GM12878 (cell line): ENCODE results near the gene HDAC3. TPM values are rescaled to one million over a fixed set of nuclear protein-coding genes. Genes with fewer than 3 reads are reported as not detected.

Experiments
- ATAC-seq: fragments of 200-7000 bp; cut with Tn5 transposase; 3 replicates; pipeline ENCODE4 v1.9.1; 2020; ENCODE audit warnings: mild to moderate bottlenecking, moderate library complexity
- BruUV-seq: library from RNA; stranded (reverse); fragments of 400-500 nt; replicated peaks from 2 replicates; lab custom pipeline; 2021; lab: Mats Ljungman, UMichigan
- CTCF ChIA-PET: fragments of 300-600 bp; sonication (Branson Sonifier 250); formaldehyde crosslinking; extraction: SDS; loops from one replicate; lab custom pipeline; 2021; ENCODE audit warnings: inconsistent platforms; lab: Yijun Ruan, JAX
- POLR2A ChIA-PET: fragments of 350-600 bp; formaldehyde crosslinking; extraction: SDS; loops from one replicate; lab custom pipeline; 2021; ENCODE audit warnings: inconsistent platforms; lab: Charles Lee
- RAD21 ChIA-PET: fragments of 300-600 bp; sonication (Branson Sonifier 250); formaldehyde crosslinking; loops from one replicate; lab custom pipeline; 2023; ENCODE audit warnings: antibody characterized with exemption; ENCODE audit not compliant: unreplicated experiment; lab: Charles Lee
- SMC1A ChIA-PET: fragments of 300-600 bp; sonication (Branson Sonifier 250); formaldehyde crosslinking; loops from one replicate; lab custom pipeline; 2023; ENCODE audit not compliant: unreplicated experiment, uncharacterized antibody; lab: Charles Lee
- DNase-seq: peaks from one replicate; pipeline ENCODE4 v3.0.0-alpha.2; 2011; ENCODE audit warnings: low read depth, low spot score
- FAIRE-seq: peaks from 3 replicates; lab custom pipeline; 2011; peaks lifted over from hg19 to GRCh38; lab: Jason Lieb, UNC
- H2AFZ ChIP-seq: 2 replicates; pipeline ENCODE4 v1.6.0; 2011; ENCODE audit warnings: low read depth, low read length, control low read depth; ENCODE audit not compliant: control insufficient read depth
- H3K27ac ChIP-seq: 2 replicates; pipeline ENCODE4 v1.5.1; 2011; ENCODE audit warnings: control low read depth; ENCODE audit not compliant: control insufficient read depth, insufficient read depth
- H3K27me3 ChIP-seq, 2 experiments: replicated peaks in 1 of 2; 2 replicates each; pipeline versions ENCODE4 v1.6.0 to v1.6.1; 2011; ENCODE audit warnings: low read length in 1 of 2; ENCODE audit not compliant: control insufficient read depth in 2 of 2, insufficient read depth in 2 of 2
- H3K36me3 ChIP-seq, 2 experiments: 2 replicates each; pipeline ENCODE4 v1.5.1; 2011; ENCODE audit warnings: low read length in 1 of 2; ENCODE audit not compliant: control insufficient read depth in 2 of 2, insufficient read depth in 2 of 2
- H3K4me1 ChIP-seq: 2 replicates; pipeline ENCODE4 v1.6.1; 2011; ENCODE audit warnings: mild to moderate bottlenecking, low read length, moderate library complexity, mixed read lengths; ENCODE audit not compliant: control insufficient read depth, insufficient read depth
- H3K4me2 ChIP-seq: 2 replicates; pipeline ENCODE4 v1.6.0; 2011; ENCODE audit warnings: control low read depth; ENCODE audit not compliant: control insufficient read depth, insufficient read depth
- H3K4me3 ChIP-seq: fragments of 200-600 bp; sonication (generic); 2 replicates; pipeline ENCODE4 v1.5.1; 2016
- H3K79me2 ChIP-seq: 2 replicates; pipeline ENCODE4 v1.6.0; 2011; ENCODE audit warnings: low read length; ENCODE audit not compliant: control insufficient read depth, insufficient read depth
- H3K9ac ChIP-seq: 2 replicates; pipeline ENCODE4 v1.8.0; 2011; ENCODE audit warnings: low read length, control low read depth, mixed read lengths; ENCODE audit not compliant: control insufficient read depth, insufficient read depth
- H3K9me3 ChIP-seq: replicated peaks from 3 replicates; pipeline ENCODE4 v1.5.1; 2011; ENCODE audit warnings: mild to moderate bottlenecking, low read length; ENCODE audit not compliant: control insufficient read depth, insufficient read depth
- H4K20me1 ChIP-seq: 2 replicates; pipeline ENCODE4 v1.6.0; 2011; ENCODE audit not compliant: control insufficient read depth, insufficient read depth
- BHLHE40 ChIP-seq, 2 experiments: fragments of 450-650 bp in 1 of 2; IDR thresholded peaks; 2 replicates each; pipeline ENCODE4 v1.6.1; 2011 to 2017; ENCODE audit warnings: low read depth in 2 of 2, borderline replicate concordance in 1 of 2, improper control_type of control experiment in 1 of 2, low read length in 1 of 2, mild to moderate bottlenecking in 1 of 2
- IKZF2 ChIP-seq, 2 experiments: fragments of 450-650 bp; IDR thresholded peaks; 2 replicates each; pipeline ENCODE4 v1.6.1; 2017; ENCODE audit warnings: mild to moderate bottlenecking in 2 of 2, moderate library complexity in 2 of 2
- KDM1A ChIP-seq: fragments of 200-600 bp; sonication (generic); IDR thresholded peaks from 2 replicates; pipeline ENCODE4 v1.6.1; 2016; ENCODE audit warnings: borderline replicate concordance
- RAD51 ChIP-seq: fragments of 450-650 bp; IDR thresholded peaks from 2 replicates; pipeline ENCODE4 v1.6.1; 2016; ENCODE audit warnings: moderate library complexity, mild to moderate bottlenecking, inconsistent platforms
- RB1 ChIP-seq: fragments of 450-650 bp; formaldehyde crosslinking; IDR thresholded peaks from 2 replicates; pipeline ENCODE4 v1.6.1; 2017; ENCODE audit warnings: mild to moderate bottlenecking, borderline replicate concordance
- RELA ChIP-seq: fragments of 450-650 bp; IDR thresholded peaks from 2 replicates; pipeline ENCODE4 v1.8.0; 2014; ENCODE audit warnings: borderline replicate concordance; ENCODE audit not compliant: partially characterized antibody
- SRF ChIP-seq, 2 experiments: IDR thresholded peaks; 2 replicates each; pipeline ENCODE4 v1.6.1; 2011; ENCODE audit warnings: low read depth in 2 of 2, low read length in 2 of 2, mild to moderate bottlenecking in 1 of 2, moderate library complexity in 1 of 2
- TARDBP ChIP-seq: IDR thresholded peaks from 2 replicates; pipeline ENCODE4 v1.6.1; 2016; ENCODE audit warnings: borderline replicate concordance
- WGBS: methylation state at CpG from one replicate; pipeline ENCODE4 v1.1.6; 2016; ENCODE audit warnings: low lambda C conversion rate; ENCODE audit not compliant: insufficient replicate concordance, insufficient coverage; ENCODE audit errors: missing lambda C conversion rate; 5-methylcytosine and 5-hydroxymethylcytosine counted together
- in situ Hi-C: fragments of 300-500 bp; cut with MboI; formaldehyde crosslinking; loops from 9 replicates; pipeline ENCODE4 v1.14.3; 2018; ENCODE audit warnings: mixed read lengths
- intact Hi-C: fragments of 100-400 bp; cut with micrococcal nuclease; formaldehyde crosslinking; loops from one replicate; pipeline ENCODE4 v1.14.2; 2022; ENCODE audit not compliant: unreplicated experiment
- polyA plus RNA-seq, 11 experiments: library from polyadenylated mRNA; depleted of rRNA in 4 of 11; unstranded in 6 of 11; stranded (reverse) in 5 of 11; fragments of >200 nt; fragmentation: Nextera tagmentation in 4 of 11; fragmentation: Illumina TruSeq in 1 of 11; extraction: Ambion mirVana in 4 of 11; extraction: Trizol in 1 of 11; gene quantifications; 1 replicate in 1 of 11; 2 replicates in 10 of 11; pipeline versions ENCODE4 v1.2.1 to v1.2.3, GENCODE V29; 2011 to 2016; ENCODE audit warnings: inconsistent platforms in 2 of 11, missing spikeins in 2 of 11, low read depth in 1 of 11
- total RNA-seq, 4 experiments: library from RNA; depleted of rRNA in 3 of 4; stranded (reverse); fragments of >200 nt in 3 of 4; fragmentation: Illumina TruSeq in 1 of 4; extraction: Trizol in 1 of 4; gene quantifications; 2 replicates each; pipeline versions ENCODE4 v1.2.1 to v1.2.3, GENCODE V29; 2013 to 2021
- TF ChIP-seq, protein P1 (sequence below): fragments of 450-650 bp; IDR thresholded peaks from 2 replicates; pipeline ENCODE4 v1.6.1; 2017; ENCODE audit warnings: mild to moderate bottlenecking, low read depth, inconsistent platforms; ENCODE audit not compliant: poor library complexity, severe bottlenecking
- TF ChIP-seq, protein P2 (sequence below): IDR thresholded peaks from 2 replicates; pipeline ENCODE4 v1.6.1; 2011; ENCODE audit warnings: borderline replicate concordance, low read depth, mild to moderate bottlenecking, moderate library complexity, low read length; ENCODE audit not compliant: insufficient read depth, poor library complexity, severe bottlenecking
- TF ChIP-seq, protein P3 (sequence below): IDR thresholded peaks from 2 replicates; pipeline ENCODE4 v1.6.1; 2011; ENCODE audit warnings: low read depth, mild to moderate bottlenecking, low read length, moderate library complexity, borderline replicate concordance; ENCODE audit errors: extremely low read depth

Gene HDAC3
- total and polyA plus RNA-seq, 10 of the 15 experiments (the other 5 are each of a cell fraction or from before 2014, with no cell fraction given): 62.2 to 140 (median 112) TPM

DNA sequence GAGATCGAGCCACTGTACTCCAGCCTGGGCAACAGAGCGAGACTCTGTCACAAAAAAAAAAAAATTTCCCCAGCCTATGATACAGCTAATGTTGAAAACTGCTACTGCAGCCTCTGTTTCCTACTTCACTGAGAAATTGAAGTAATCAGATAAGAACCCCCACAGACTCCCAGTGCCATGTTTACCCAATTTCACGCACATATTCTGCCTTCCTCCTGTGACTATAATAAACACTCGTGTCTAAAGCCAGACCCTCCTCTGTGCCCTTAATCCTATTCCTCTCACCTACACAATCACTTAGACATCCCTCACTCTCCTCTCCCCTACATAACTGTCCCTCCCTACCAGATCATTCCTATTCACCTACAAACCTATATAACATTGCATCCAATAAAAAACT is 39.0 kb upstream of the HDAC3 start (continued):
- TF ChIP-seq BHLHE40 (IDR thresholded peaks at IDR 0.05; ENCODE audit: borderline replicate concordance in 1 of 2, low read depth in 2 of 2, low read length in 1 of 2) (no peak), RB1 (no peak), RELA (no peak), IKZF2 (IDR thresholded peaks at IDR 0.05) (no peak), TARDBP (no peak), SRF (IDR thresholded peaks at IDR 0.05; ENCODE audit: low read depth in 2 of 2, low read length in 2 of 2) (no peak), RAD51 (no peak), KDM1A (no peak)
- TF ChIP-seq, protein P1, sequence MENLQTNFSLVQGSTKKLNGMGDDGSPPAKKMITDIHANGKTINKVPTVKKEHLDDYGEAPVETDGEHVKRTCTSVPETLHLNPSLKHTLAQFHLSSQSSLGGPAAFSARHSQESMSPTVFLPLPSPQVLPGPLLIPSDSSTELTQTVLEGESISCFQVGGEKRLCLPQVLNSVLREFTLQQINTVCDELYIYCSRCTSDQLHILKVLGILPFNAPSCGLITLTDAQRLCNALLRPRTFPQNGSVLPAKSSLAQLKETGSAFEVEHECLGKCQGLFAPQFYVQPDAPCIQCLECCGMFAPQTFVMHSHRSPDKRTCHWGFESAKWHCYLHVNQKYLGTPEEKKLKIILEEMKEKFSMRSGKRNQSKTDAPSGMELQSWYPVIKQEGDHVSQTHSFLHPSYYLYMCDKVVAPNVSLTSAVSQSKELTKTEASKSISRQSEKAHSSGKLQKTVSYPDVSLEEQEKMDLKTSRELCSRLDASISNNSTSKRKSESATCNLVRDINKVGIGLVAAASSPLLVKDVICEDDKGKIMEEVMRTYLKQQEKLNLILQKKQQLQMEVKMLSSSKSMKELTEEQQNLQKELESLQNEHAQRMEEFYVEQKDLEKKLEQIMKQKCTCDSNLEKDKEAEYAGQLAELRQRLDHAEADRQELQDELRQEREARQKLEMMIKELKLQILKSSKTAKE: no peak

DNA sequence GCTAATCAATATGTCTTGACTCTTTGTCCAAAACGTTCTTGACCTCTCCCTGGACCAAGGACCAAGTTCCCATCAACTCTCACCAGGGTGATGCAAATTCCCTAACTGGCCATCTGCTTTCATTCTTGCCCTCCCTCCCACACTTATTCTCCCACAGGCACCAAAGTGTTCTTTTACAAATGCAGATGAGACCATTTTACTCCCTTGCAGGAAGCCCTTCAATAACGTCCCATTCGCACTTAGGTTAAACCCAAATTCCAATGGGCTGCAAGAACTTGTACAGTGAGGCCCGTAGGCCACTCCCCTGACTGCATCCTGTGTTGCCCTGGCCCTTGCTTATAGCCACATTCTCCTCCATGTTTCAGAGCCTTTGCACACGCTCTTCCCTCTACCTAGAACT is 38.1 kb upstream of the HDAC3 start:
- no TSS peak for BruUV-seq
- ATAC-seq (no peak), FAIRE-seq (no peak), DNase-seq (no peak)
- intact Hi-C loops (no loop called here), in situ Hi-C loops (loop anchor here (10.0 kb wide), 1 partner anchor 460 kb away; no protein-coding TSS in a partner anchor)
- Histone ChIP-seq H3K27me3 (no peaks in the 10 kb centered on the region; a peak in 2 of 4 replicates), H3K4me3 (no peak overlapping the region), H3K36me3 (no peaks in the 10 kb centered on the region), H4K20me1 (no peaks in the 10 kb centered on the region), H3K79me2 (no peaks in the 10 kb centered on the region), H3K27ac (no peak overlapping the region), H3K9me3 (no peaks in the 10 kb centered on the region), H3K4me2 (no peak overlapping the region), H3K9ac (no peak overlapping the region), H2AFZ (no peak overlapping the region), H3K4me1 (no peaks in the 10 kb centered on the region)
- TF ChIP-seq RELA: no peak
- TF ChIP-seq, protein P2, sequence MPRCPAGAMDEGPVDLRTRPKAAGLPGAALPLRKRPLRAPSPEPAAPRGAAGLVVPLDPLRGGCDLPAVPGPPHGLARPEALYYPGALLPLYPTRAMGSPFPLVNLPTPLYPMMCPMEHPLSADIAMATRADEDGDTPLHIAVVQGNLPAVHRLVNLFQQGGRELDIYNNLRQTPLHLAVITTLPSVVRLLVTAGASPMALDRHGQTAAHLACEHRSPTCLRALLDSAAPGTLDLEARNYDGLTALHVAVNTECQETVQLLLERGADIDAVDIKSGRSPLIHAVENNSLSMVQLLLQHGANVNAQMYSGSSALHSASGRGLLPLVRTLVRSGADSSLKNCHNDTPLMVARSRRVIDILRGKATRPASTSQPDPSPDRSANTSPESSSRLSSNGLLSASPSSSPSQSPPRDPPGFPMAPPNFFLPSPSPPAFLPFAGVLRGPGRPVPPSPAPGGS: no peak
- TF ChIP-seq, protein P3, sequence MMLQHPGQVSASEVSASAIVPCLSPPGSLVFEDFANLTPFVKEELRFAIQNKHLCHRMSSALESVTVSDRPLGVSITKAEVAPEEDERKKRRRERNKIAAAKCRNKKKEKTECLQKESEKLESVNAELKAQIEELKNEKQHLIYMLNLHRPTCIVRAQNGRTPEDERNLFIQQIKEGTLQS: no peak
- POLR2A ChIA-PET: no interaction called here
- SMC1A ChIA-PET: no interaction called here
- RAD21 ChIA-PET: no interaction called here
- 32% methylated on average over 5 of the region's 5 CpGs for WGBS
- CTCF ChIA-PET: no interaction called here
